PC-9 (cell line): ENCODE measurements around the gene FBXL13.

Experiments used
- EZH2 ChIP-seq: fragments of 200-600 bp; sonication (generic); IDR thresholded peaks from 2 replicates; pipeline ENCODE4 v1.8.0; 2017; ENCODE audit warnings: antibody characterized with exemption, low read depth
- TF ChIP-seq, protein P1 (sequence below): fragments of 200-600 bp; sonication (generic); conservative IDR thresholded peaks from 2 replicates; pipeline ENCODE4 v1.6.1; 2017; ENCODE audit warnings: mixed run types, antibody characterized with exemption, mild to moderate bottlenecking, moderate library complexity

DNA sequence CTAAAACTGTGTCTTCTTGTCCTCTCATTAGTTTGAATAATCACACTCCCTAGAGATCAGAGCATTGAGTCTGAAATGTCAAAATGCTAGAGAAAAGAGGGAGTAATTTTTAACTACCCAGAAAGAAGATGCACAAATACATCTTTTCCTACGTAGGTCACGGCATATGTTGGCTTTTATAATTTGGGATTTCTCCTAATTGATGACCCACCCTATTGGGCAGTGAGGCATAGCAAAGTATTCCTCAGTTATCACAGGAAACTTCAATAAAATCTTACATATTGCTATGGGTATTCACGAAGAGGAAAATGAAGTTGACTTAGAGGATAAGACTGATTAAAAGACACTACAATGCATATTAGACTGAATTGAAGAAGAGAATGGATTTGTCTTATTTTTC lies 25.8 kb upstream of the FBXL13 start:
- TF ChIP-seq, protein P1, sequence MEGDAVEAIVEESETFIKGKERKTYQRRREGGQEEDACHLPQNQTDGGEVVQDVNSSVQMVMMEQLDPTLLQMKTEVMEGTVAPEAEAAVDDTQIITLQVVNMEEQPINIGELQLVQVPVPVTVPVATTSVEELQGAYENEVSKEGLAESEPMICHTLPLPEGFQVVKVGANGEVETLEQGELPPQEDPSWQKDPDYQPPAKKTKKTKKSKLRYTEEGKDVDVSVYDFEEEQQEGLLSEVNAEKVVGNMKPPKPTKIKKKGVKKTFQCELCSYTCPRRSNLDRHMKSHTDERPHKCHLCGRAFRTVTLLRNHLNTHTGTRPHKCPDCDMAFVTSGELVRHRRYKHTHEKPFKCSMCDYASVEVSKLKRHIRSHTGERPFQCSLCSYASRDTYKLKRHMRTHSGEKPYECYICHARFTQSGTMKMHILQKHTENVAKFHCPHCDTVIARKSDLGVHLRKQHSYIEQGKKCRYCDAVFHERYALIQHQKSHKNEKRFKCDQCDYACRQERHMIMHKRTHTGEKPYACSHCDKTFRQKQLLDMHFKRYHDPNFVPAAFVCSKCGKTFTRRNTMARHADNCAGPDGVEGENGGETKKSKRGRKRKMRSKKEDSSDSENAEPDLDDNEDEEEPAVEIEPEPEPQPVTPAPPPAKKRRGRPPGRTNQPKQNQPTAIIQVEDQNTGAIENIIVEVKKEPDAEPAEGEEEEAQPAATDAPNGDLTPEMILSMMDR, result no peak
- TF ChIP-seq EZH2, result no peak
